Liver (tissue), 2 donors: ENCODE results near the gene ANKRD44.

Source experiments
- CTCF ChIP-seq: fragments of 150-350 bp; IDR thresholded peaks from 2 replicates; pipeline ENCODE4 v1.5.1; 2017; ENCODE audit warnings: improper control_type of control experiment, low read depth, low read length; ENCODE audit not compliant: missing input control
- TF ChIP-seq, protein P1 (sequence below): IDR thresholded peaks from 2 replicates; pipeline ENCODE4 v1.6.1; 2016; ENCODE audit warnings: antibody characterized with exemption, mild to moderate bottlenecking
- donor health status: healthy.

- TF ChIP-seq, protein P1, sequence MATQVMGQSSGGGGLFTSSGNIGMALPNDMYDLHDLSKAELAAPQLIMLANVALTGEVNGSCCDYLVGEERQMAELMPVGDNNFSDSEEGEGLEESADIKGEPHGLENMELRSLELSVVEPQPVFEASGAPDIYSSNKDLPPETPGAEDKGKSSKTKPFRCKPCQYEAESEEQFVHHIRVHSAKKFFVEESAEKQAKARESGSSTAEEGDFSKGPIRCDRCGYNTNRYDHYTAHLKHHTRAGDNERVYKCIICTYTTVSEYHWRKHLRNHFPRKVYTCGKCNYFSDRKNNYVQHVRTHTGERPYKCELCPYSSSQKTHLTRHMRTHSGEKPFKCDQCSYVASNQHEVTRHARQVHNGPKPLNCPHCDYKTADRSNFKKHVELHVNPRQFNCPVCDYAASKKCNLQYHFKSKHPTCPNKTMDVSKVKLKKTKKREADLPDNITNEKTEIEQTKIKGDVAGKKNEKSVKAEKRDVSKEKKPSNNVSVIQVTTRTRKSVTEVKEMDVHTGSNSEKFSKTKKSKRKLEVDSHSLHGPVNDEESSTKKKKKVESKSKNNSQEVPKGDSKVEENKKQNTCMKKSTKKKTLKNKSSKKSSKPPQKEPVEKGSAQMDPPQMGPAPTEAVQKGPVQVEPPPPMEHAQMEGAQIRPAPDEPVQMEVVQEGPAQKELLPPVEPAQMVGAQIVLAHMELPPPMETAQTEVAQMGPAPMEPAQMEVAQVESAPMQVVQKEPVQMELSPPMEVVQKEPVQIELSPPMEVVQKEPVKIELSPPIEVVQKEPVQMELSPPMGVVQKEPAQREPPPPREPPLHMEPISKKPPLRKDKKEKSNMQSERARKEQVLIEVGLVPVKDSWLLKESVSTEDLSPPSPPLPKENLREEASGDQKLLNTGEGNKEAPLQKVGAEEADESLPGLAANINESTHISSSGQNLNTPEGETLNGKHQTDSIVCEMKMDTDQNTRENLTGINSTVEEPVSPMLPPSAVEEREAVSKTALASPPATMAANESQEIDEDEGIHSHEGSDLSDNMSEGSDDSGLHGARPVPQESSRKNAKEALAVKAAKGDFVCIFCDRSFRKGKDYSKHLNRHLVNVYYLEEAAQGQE: no peak
- no peak for TF ChIP-seq CTCF
These were observed 255.5 kb downstream of the ANKRD44 start for GRCh38 chr2:197055045-197055444.
